ENCODE data around the gene USP32.

The USP32 gene

GRCh38 chr17:60297760-60298401 lies 94.1 kb downstream of the USP32 start:
- Histone ChIP-seq H4K8ac (ENCODE audit: low read length) (no peak overlapping the region), H3K4me1 (ENCODE audit: control insufficient read depth, insufficient read depth, low read depth, low read length) (no peaks in the 10 kb centered on the region), H2BK5ac (ENCODE audit: low read depth, low read length, poor library complexity, severe bottlenecking) (no peak overlapping the region), H3K23ac (ENCODE audit: low read length in 2 of 2) (peak overlapping the region in 1 of 2 experiments; percentile 59), H3K4ac (ENCODE audit: low read depth in 1 of 2, low read length in 2 of 2) (no peak overlapping the region), H3K4me3 (ENCODE audit: insufficient read depth in 1 of 2, low read depth in 1 of 2, low read length in 2 of 2) (no peak overlapping the region), H3K9ac (ENCODE audit: low read length) (no peak overlapping the region), H2AFZ (ENCODE audit: low read depth, low read length) (no peak overlapping the region), H3K18ac (ENCODE audit: low read depth in 1 of 2, low read length in 2 of 2) (no peak overlapping the region), H3K79me1 (replicated peaks; ENCODE audit: low read length, poor library complexity, severe bottlenecking) (peaks cover 27% of the 10 kb centered on the region), H2BK12ac (ENCODE audit: low read length in 2 of 2) (no peak overlapping the region), H3K4me2 (ENCODE audit: low read length, poor library complexity, severe bottlenecking) (no peak overlapping the region), H3K14ac (ENCODE audit: low read length in 2 of 2) (no peak overlapping the region), H2BK15ac (ENCODE audit: low read depth, poor library complexity, severe bottlenecking) (no peak overlapping the region), H2AK5ac (ENCODE audit: low read length, severe bottlenecking) (no peak overlapping the region), H3K27me3 (ENCODE audit: control insufficient read depth in 1 of 2, insufficient read depth in 1 of 2, low read length in 2 of 2) (no peaks in the 10 kb centered on the region), H4K91ac (ENCODE audit: low read length) (no peak overlapping the region), H2BK120ac (ENCODE audit: low read depth, low read length) (no peak overlapping the region), H3K27ac (ENCODE audit: low read length, poor library complexity, severe bottlenecking) (no peak overlapping the region), H3K36me3 (ENCODE audit: control insufficient read depth in 1 of 2, insufficient read depth in 2 of 2, low read depth in 1 of 2, low read length in 2 of 2) (peaks cover 0 to 50% of the 10 kb centered on the region in 2 experiments), H3K9me3 (ENCODE audit: control insufficient read depth, low read length) (no peaks in the 10 kb centered on the region)
- DNase-seq: no peak
- 99% methylated on average over 4 of the region's 4 CpGs for WGBS

DNA sequence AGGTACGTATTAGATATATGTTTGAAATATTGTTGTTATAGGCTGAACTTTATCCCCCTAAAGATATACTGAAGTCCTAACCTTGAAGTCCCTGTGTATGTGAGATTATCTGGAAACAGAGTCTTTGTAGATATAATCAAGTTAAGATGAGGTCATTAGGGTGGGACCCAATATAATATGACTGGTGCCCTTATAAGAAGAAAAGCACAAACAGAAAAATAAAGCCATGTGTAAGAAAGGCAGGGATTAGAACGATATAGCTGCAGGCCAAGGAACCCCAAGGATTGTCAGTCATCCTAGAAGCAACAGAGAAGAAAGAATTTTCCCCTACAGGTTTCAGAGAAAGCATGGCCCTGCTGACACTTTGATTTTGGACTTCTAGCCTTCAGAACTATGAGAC lies 95.8 kb downstream of the USP32 start:
- Histone ChIP-seq H3K4me2 (ENCODE audit: low read length, poor library complexity, severe bottlenecking) (no peak overlapping the region), H3K9me3 (ENCODE audit: control insufficient read depth, low read length) (no peaks in the 10 kb centered on the region), H3K4me3 (ENCODE audit: insufficient read depth in 1 of 2, low read depth in 1 of 2, low read length in 2 of 2) (no peak overlapping the region), H3K18ac (ENCODE audit: low read depth in 1 of 2, low read length in 2 of 2) (no peak overlapping the region), H3K14ac (ENCODE audit: low read length in 2 of 2) (no peak overlapping the region), H3K23ac (ENCODE audit: low read length in 2 of 2) (no peak overlapping the region), H3K9ac (ENCODE audit: low read length) (no peak overlapping the region), H2BK12ac (ENCODE audit: low read length in 2 of 2) (no peak overlapping the region), H4K91ac (ENCODE audit: low read length) (no peak overlapping the region), H3K27ac (ENCODE audit: low read length, poor library complexity, severe bottlenecking) (no peak overlapping the region), H2AFZ (ENCODE audit: low read depth, low read length) (no peak overlapping the region), H2AK5ac (ENCODE audit: low read length, severe bottlenecking) (no peak overlapping the region), H2BK5ac (ENCODE audit: low read depth, low read length, poor library complexity, severe bottlenecking) (no peak overlapping the region), H2BK120ac (ENCODE audit: low read depth, low read length) (no peak overlapping the region), H4K8ac (ENCODE audit: low read length) (no peak overlapping the region), H3K36me3 (ENCODE audit: control insufficient read depth in 1 of 2, insufficient read depth in 2 of 2, low read depth in 1 of 2, low read length in 2 of 2) (peaks cover 0 to 54% of the 10 kb centered on the region in 2 experiments), H3K4ac (ENCODE audit: low read depth in 1 of 2, low read length in 2 of 2) (no peak overlapping the region), H3K4me1 (ENCODE audit: control insufficient read depth, insufficient read depth, low read depth, low read length) (no peaks in the 10 kb centered on the region), H3K79me1 (replicated peaks; ENCODE audit: low read length, poor library complexity, severe bottlenecking) (peaks cover 22% of the 10 kb centered on the region), H2BK15ac (ENCODE audit: low read depth, poor library complexity, severe bottlenecking) (no peak overlapping the region), H3K27me3 (ENCODE audit: control insufficient read depth in 1 of 2, insufficient read depth in 1 of 2, low read length in 2 of 2) (no peaks in the 10 kb centered on the region)
- 100% methylated on average over 1 of the region's 2 CpGs for WGBS
- no peak for DNase-seq

DNA sequence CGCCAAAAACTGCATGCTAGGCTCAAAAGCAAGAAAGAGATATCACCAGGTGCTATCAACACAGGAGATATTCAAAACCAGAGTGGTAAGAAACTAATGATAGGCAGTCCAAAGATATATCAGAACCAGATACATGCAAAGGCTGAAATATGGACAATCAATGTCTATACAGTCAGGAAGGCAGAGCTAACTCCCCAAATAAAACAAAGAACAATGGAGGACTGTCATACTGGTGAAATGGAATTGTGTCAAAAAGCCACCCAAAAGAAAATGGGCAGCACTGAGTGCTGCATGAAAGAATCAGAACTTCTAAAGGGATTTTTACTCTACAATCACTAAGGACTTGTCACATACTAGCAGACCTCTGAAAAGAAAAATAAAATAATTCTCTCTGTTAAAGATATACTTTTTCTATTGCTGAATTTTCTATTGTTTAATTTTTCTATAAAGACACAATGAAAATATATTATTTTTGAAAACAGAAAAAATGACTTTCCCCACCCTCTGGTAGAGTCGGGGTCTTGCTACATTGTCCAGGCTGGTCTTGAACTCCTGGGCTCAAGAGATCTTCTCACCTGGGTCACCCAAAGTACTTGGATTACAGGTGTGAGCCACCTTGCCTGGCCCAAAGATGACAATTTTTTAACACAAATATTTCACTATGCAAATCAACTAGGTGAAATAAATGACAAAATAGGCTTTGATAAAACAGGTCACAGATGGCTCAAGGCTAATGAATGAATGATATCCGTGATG lies 98.2 kb downstream of the USP32 start:
- H2BK5ac ChIP-seq (ENCODE audit: low read depth, low read length, poor library complexity, severe bottlenecking): no peak overlapping the region
- H2BK12ac ChIP-seq (ENCODE audit: low read length in 2 of 2): no peak overlapping the region
- no peak overlapping the region for H3K4ac ChIP-seq (ENCODE audit: low read depth in 1 of 2, low read length in 2 of 2)
- H2BK120ac ChIP-seq (ENCODE audit: low read depth, low read length): no peak overlapping the region
- no peak overlapping the region for H3K4me3 ChIP-seq (ENCODE audit: insufficient read depth in 1 of 2, low read depth in 1 of 2, low read length in 2 of 2)
- peaks cover 0 to 53% of the 10 kb centered on the region in 2 experiments for H3K36me3 ChIP-seq (ENCODE audit: control insufficient read depth in 1 of 2, insufficient read depth in 2 of 2, low read depth in 1 of 2, low read length in 2 of 2)
- no peak overlapping the region for H3K14ac ChIP-seq (ENCODE audit: low read length in 2 of 2)
- no peak overlapping the region for H4K91ac ChIP-seq (ENCODE audit: low read length)
- H3K79me1 ChIP-seq (replicated peaks; ENCODE audit: low read length, poor library complexity, severe bottlenecking): peaks cover 20% of the 10 kb centered on the region
- H3K23ac ChIP-seq (ENCODE audit: low read length in 2 of 2): no peak overlapping the region
- no peak overlapping the region for H3K18ac ChIP-seq (ENCODE audit: low read depth in 1 of 2, low read length in 2 of 2)
- DNase-seq: no peak
- no peak overlapping the region for H3K4me2 ChIP-seq (ENCODE audit: low read length, poor library complexity, severe bottlenecking)
- H3K9ac ChIP-seq (ENCODE audit: low read length): no peak overlapping the region
- no peaks in the 10 kb centered on the region for H3K4me1 ChIP-seq (ENCODE audit: control insufficient read depth, insufficient read depth, low read depth, low read length)
- no peak overlapping the region for H3K27ac ChIP-seq (ENCODE audit: low read length, poor library complexity, severe bottlenecking)
- H2BK15ac ChIP-seq (ENCODE audit: low read depth, poor library complexity, severe bottlenecking): no peak overlapping the region
- H2AK5ac ChIP-seq (ENCODE audit: low read length, severe bottlenecking): no peak overlapping the region
- 100% methylated on average over 3 of the region's 3 CpGs for WGBS
- H2AFZ ChIP-seq (ENCODE audit: low read depth, low read length): no peak overlapping the region
- H3K27me3 ChIP-seq (ENCODE audit: control insufficient read depth in 1 of 2, insufficient read depth in 1 of 2, low read length in 2 of 2): no peaks in the 10 kb centered on the region
- H3K9me3 ChIP-seq (ENCODE audit: control insufficient read depth, low read length): no peaks in the 10 kb centered on the region
- no peak overlapping the region for H4K8ac ChIP-seq (ENCODE audit: low read length)

- WGBS: 100% methylated on average over 1 of the region's 1 CpG
- no peak overlapping the region for H3K4me3 ChIP-seq (ENCODE audit: insufficient read depth in 1 of 2, low read depth in 1 of 2, low read length in 2 of 2)
- H2BK12ac ChIP-seq (ENCODE audit: low read length in 2 of 2): no peak overlapping the region
Measured at GRCh38 chr17:60292697-60293096, 99.2 kb downstream of the USP32 start.

More at GRCh38 chr17:60292697-60293096, 99.2 kb downstream of the USP32 start:
- H2BK120ac ChIP-seq (ENCODE audit: low read depth, low read length): no peak overlapping the region
- H3K14ac ChIP-seq (ENCODE audit: low read length in 2 of 2): no peak overlapping the region
- H3K27me3 ChIP-seq (ENCODE audit: control insufficient read depth in 1 of 2, insufficient read depth in 1 of 2, low read length in 2 of 2): no peaks in the 10 kb centered on the region
- H2AK5ac ChIP-seq (ENCODE audit: low read length, severe bottlenecking): no peak overlapping the region
- no peaks in the 10 kb centered on the region for H3K9me3 ChIP-seq (ENCODE audit: control insufficient read depth, low read length)
- no peak overlapping the region for H3K27ac ChIP-seq (ENCODE audit: low read length, poor library complexity, severe bottlenecking)
- H2AFZ ChIP-seq (ENCODE audit: low read depth, low read length): no peak overlapping the region
- H3K9ac ChIP-seq (ENCODE audit: low read length): no peak overlapping the region
- no peak overlapping the region for H4K8ac ChIP-seq (ENCODE audit: low read length)
- peaks cover 22% of the 10 kb centered on the region for H3K79me1 ChIP-seq (replicated peaks; ENCODE audit: low read length, poor library complexity, severe bottlenecking)
- H3K4ac ChIP-seq (ENCODE audit: low read depth in 1 of 2, low read length in 2 of 2): no peak overlapping the region
- no peak overlapping the region for H2BK15ac ChIP-seq (ENCODE audit: low read depth, poor library complexity, severe bottlenecking)
- peaks cover 3 to 53% of the 10 kb centered on the region in 2 experiments for H3K36me3 ChIP-seq (ENCODE audit: control insufficient read depth in 1 of 2, insufficient read depth in 2 of 2, low read depth in 1 of 2, low read length in 2 of 2)
- H4K91ac ChIP-seq (ENCODE audit: low read length): no peak overlapping the region
- no peak overlapping the region for H3K18ac ChIP-seq (ENCODE audit: low read depth in 1 of 2, low read length in 2 of 2)
- DNase-seq: no peak
- no peaks in the 10 kb centered on the region for H3K4me1 ChIP-seq (ENCODE audit: control insufficient read depth, insufficient read depth, low read depth, low read length)
- no peak overlapping the region for H2BK5ac ChIP-seq (ENCODE audit: low read depth, low read length, poor library complexity, severe bottlenecking)
- no peak overlapping the region for H3K4me2 ChIP-seq (ENCODE audit: low read length, poor library complexity, severe bottlenecking)
- no peak overlapping the region for H3K23ac ChIP-seq (ENCODE audit: low read length in 2 of 2)

Data from mesenchymal stem cell (in vitro differentiated cells and primary cell).